ENCODE results near the gene RCCD1.

The RCCD1 gene

DNA sequence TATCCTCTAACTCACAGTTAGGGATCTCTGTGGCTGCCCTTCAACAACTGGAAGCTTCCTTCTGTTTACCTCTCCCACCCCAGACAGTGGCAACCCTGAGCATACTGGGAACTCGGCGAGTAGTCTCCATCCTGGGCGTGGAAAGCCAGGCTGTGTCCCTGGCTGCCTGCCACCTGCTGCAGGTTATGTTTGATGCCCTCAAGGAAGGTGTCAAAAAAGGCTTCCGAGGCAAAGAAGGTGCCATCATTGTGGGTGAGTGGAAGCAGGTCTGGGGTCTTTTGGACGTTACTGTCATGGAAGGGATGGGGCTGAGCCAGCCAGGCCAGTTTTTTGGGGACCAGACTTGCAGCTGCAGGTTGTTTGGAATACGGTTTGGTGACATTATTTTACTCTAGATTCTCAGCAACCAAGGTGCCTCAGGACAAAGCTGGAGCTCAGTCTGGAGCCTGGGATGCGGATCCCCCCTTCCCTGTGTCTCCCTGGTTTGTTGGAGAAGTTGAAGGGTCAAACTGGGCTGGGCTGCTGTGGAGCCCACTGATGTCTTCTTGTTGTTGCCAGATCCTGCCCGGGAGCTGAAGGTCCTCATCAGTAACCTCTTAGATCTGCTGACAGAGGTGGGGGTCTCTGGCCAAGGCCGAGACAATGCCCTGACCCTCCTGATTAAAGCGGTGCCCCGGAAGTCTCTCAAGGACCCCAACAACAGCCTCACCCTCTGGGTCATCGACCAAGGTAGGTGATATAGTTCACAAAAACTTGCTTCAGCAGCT, 12.1 kb upstream of the RCCD1 start:
- DNase-seq (ENCODE audit: low read depth in 3 of 3, low spot score in 1 of 3) = no peak

DNA sequence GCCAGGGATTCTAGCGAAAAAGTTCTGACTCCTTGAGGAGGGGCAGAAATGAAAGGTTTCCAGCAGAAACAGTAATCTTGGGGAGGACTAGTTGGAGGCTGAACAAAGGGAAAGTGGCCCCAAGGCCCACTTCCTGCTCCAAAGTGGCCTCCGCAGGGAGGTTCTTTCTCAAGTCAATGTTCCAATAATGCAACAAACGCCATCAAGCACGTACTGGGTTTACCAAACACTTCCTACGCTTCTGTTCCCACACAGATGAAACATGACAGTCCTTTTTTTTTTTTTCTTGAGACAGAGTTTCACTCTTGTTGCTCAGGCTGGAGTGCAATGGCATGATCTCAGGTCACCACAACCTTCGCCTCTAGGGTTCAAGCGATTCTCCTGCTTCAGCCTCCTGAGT, 9.6 kb upstream of the RCCD1 start:
- DNase-seq (ENCODE audit: low read depth in 3 of 3, low spot score in 1 of 3) = no peak

DNA sequence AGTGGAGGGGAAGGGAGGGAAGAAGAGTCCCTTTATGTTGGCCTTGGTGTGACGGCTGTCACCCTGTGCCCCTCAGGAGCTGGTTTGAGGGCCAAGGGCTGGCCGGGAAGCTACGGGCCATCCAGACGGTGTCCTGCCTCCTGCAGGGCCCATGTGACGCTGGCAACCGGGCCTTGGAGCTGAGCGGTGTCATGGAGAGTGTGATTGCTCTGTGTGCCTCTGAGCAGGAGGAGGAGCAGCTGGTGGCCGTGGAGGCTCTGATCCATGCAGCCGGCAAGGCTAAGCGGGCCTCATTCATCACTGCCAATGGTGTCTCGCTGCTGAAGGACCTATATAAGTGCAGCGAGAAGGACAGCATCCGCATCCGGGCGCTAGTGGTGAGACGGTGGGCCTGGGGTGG, 8.1 kb upstream of the RCCD1 start:
- no peak for DNase-seq (ENCODE audit: low read depth in 3 of 3, low spot score in 1 of 3)

DNA sequence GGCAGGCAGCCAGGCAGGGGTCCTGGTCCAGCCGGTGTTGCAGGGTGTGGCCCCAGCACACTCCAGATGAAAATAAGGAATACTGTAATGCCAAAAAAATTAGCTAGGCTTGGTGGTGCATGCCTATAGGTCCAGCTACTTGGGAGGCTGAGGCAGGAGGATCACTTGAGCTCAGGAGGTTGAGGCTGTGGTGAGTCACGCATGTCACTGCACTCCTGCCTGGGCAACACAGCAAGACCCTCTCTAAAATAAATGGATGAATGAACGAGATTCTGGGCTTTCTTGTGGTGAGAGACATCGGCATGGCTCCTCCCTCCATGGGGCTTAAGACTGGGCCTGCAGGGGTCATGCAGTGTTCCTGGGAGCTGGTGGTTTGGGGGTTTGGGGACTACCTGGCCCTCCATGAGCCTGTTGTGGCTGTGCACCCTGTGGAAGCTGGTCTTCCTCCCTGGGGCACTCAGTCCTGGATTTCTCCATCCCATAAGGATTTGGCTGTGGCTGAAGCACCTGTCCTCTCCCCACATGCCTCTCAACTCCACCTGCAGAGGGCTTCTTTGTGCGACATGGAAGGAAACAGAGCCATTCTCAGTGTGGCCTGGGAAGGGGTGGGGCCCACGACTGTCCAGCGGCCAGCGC, 7.6 kb upstream of the RCCD1 start:
- DNase-seq (ENCODE audit: low read depth in 3 of 3, low spot score in 1 of 3) = no peak

DNA sequence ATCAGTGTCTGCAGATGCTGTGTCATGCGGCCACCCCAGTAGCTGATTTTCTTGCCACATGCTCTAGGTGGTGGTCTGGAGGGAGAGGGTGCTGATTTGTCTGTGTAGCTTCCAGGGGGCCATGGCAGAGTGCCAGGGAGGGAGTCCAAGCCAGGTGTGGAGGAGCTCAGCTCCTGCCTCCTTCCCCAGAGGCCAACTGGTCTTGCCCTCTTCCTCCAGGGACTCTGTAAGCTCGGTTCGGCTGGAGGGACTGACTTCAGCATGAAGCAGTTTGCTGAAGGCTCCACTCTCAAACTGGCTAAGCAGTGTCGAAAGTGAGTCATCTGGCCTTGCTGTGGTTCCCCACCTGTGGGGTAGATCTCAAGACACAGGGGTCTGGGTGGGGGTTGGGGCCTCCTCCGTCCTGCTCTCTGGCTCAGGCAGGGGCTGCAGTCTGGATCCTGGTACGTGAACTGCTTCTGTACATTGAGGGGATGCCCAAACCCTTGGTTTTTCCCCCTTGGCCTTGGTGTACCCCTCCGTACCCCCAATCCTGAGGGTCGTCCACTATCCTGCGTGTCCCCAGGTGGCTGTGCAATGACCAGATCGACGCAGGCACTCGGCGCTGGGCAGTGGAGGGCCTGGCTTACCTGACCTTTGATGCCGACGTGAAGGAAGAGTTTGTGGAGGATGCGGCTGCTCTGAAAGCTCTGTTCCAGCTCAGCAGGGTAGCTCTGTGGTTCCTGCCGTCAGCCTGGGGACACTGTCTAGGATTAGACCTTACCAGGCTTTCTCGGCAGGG, 6.9 kb upstream of the RCCD1 start:
- no peak for DNase-seq (ENCODE audit: low read depth in 3 of 3, low spot score in 1 of 3)

DNA sequence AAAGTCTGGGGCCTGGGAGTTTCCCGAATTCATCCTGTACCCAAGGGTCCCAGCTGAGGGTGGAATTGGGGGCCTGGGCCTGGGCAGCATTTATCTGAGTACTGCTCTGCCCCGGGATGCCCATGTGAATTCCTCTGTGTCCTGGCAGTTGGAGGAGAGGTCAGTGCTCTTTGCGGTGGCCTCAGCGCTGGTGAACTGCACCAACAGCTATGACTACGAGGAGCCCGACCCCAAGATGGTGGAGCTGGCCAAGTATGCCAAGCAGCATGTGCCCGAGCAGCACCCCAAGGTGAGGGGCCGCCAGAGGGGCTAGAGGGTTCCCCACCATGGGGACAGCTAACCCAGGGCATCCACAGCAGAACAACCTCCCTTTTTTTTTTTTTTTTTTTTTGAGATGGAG, 6.2 kb upstream of the RCCD1 start:
- DNase-seq (ENCODE audit: low read depth in 3 of 3, low spot score in 1 of 3) = no peak

DNA sequence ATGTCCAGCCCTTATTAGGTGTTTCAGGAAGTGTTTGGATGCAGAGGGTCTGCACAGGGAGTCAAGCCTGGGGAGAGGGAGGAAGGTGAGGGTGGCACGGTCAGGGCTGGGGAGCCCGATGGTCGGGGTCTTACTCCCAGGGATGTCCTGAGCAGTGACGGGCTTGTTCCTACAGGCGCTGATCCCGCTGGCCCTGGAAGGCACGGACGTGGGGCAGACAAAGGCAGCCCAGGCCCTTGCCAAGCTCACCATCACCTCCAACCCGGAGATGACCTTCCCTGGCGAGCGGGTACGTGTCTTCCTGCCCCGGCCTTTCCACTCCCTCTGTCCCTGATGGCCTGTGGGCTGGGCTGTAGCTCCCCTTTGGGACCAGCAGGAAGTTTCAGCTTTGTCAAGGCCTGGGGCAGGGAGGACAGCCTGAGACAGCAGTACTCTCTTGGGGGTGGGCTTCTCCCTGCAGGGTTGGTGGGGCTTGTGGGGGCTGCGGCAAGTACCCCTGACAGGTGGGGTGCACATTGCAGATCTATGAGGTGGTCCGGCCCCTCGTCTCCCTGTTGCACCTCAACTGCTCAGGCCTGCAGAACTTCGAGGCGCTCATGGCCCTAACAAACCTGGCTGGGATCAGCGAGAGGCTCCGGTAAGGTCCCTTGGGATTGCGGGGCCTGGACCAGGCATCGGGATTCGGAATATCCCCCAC, 4.6 kb upstream of the RCCD1 start:
- no peak for DNase-seq (ENCODE audit: low read depth in 3 of 3, low spot score in 1 of 3)

DNA sequence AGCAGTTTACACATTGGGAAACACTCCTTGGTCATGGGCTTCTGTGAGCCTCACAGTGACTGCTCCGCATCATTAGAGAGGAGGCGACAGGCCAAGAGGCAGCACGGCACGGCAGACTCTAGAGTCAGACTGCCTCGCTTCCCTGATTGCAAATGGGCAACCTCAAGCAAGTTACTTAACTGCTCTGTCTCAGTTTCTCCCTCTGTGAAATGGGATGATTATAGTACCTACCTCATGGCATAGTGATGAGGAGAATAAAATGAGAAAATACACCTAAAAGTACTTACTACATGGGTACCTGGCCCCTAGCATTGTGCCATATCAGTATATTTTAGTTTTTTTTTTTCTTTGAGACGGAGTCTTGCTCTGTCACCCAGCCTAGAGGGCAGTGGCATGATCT, 4.0 kb upstream of the RCCD1 start:
- no peak for DNase-seq (ENCODE audit: low read depth in 3 of 3, low spot score in 1 of 3)

DNA sequence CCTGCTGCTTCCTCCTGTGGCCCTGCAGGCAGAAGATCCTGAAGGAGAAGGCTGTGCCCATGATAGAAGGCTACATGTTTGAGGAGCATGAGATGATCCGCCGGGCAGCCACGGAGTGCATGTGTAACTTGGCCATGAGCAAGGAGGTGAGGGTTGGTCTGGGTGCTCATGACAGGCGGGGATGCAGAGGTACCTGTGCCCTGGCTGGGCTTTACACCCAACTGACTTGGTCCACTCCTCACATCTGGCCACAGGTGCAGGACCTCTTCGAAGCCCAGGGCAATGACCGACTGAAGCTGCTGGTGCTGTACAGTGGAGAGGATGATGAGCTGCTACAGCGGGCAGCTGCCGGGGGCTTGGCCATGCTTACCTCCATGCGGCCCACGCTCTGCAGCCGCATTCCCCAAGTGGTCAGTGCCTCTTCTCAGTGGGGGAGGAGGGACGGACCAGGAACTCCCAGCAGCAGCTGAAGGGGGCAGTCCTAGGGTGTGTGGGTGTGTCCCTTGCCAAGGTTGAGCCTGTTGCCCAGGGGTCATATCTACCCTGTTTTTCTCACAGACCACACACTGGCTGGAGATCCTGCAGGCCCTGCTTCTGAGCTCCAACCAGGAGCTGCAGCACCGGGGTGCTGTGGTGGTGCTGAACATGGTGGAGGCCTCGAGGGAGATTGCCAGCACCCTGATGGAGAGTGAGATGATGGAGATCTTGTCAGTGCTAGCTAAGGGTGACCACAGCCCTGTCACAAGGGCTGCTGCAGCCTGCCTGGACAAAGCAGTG, 1.6 kb upstream of the RCCD1 start:
- DNase-seq (ENCODE audit: low read depth in 3 of 3, low spot score in 1 of 3) = no peak

DNA sequence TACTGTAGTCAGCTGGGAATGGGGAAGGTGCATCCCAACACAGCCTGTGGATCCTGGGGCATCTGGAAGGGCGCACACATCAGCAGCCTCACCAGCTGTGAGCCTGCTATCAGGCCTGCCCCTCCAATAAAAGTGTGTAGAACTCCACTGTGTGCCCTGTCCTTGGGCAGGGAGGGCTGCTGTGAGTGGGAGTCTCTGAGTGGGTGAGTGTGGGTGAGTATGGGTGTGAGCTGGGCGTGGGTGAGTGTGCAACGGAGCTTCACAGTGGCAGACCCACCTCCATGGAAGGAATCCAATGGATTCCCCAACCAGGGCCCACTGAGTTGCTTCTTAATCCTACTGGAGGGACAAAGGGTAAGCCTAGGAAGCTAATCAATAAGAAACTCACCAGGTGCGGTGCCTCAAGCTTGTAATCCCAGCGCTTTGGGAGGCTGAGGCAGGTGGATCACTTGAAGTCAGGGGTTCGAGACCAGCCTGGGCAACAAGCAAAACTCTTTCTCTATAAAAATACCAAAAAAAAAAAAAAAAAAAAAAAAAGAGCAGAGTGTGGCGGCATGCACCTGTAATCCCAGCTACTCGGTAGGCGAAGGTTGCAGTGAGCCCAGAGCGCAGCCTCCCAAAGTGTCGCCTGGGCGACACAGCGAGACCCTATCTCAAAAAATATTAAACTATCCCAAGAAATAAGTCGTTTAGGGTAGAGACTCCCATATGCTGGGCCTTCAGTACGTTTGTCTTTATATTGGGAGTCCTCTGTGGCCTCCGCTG, 555 bp upstream of the RCCD1 start:
- DNase-seq (ENCODE audit: low read depth in 3 of 3, low spot score in 1 of 3) = no peak

DNA sequence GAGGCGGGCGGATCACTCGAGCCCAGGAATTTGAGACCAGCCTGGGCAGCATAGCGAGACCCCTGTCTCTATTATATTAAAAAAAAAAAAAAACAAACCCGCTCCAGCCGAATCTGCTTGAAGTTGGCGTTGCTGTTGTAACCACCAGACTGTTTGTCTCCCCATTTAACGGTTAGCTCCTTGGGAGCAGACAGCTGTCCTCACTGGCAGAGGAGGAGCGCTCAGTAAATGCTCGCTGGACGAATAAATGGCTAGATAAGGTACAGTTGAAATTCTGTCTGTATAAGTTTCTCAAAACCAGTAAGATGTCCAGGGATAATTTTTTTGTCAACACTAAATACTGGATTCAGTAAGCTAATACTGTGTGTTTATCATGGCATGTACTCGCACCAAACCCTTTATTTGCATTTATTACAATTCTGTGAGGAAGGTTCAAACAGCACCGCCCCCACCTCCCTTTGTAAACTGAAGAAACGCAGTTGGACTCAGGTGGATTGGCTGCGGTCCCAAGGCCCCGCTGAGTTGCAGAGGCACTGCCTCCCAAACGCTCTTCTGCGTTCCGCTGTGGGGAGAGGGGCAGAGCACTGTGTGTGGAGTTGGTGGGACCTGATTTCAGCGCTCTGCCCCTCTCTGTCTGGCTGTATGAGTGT, 1.1 kb downstream of the RCCD1 start:
- no peak for DNase-seq (ENCODE audit: low read depth in 3 of 3, low spot score in 1 of 3)

DNA sequence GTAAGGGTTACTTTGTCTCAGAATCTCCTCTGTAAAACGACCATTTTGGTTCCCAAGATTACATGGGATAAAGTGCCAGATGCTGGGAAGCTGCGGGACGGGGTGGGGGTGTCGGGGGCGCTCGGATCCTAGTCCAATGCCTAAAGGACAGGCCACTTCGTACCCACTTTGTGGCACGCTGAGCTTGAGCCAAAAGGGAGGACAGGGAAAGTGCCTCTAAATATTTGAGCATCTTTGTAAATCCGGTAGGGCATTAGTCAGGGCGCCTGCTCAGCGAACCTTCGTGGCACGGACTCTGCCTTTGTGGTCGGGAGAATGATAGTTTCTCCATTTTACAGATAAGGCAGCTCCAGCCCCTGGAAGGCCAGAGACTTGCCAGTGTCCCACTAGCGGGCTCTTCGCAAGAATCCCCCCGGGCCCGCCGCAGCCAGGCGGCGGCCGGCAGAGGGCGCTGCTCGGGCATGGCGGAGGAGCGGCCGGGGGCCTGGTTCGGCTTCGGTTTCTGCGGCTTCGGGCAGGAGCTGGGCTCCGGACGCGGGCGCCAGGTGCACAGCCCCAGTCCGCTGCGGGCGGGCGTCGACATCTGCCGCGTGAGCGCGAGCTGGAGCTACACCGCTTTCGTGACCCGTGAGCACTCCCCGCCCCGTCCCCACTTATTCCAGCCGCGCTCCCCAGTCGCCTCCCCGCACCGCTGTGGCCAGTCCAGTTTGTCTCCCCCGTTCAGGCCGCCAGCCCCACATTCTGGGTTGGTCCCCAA, 1.8 kb downstream of the RCCD1 start:
- DNase-seq (ENCODE audit: low read depth in 3 of 3, low spot score in 1 of 3) = peak in 2 of 3 donors; percentile 39 to 58

DNA sequence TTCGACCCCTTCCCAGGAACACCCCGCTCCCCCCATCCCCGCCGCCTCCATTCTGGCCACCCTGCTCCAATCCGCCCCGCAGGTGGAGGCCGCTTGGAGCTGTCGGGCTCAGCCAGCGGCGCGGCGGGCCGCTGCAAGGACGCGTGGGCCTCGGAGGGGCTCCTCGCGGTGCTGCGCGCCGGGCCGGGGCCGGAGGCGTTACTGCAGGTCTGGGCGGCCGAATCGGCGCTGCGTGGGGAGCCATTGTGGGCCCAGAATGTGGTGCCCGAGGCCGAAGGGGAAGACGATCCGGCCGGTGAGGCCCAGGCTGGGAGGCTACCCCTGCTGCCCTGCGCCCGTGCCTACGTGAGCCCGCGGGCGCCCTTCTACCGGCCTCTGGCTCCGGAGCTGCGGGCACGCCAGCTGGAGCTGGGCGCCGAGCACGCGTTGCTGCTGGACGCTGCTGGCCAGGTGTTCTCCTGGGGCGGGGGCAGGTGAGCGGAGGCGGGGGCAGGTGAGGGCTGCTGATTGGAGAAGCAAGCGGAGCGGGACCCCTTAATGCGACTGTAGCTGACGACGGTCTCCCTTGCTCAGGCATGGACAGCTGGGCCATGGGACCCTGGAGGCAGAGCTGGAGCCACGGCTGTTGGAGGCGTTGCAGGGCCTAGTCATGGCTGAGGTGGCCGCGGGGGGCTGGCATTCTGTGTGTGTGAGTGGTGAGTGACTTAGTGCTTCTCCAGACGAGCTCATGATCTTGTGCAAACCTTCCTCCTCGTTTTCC, 2.5 kb downstream of the RCCD1 start:
- no peak for DNase-seq (ENCODE audit: low read depth in 3 of 3, low spot score in 1 of 3)

DNA sequence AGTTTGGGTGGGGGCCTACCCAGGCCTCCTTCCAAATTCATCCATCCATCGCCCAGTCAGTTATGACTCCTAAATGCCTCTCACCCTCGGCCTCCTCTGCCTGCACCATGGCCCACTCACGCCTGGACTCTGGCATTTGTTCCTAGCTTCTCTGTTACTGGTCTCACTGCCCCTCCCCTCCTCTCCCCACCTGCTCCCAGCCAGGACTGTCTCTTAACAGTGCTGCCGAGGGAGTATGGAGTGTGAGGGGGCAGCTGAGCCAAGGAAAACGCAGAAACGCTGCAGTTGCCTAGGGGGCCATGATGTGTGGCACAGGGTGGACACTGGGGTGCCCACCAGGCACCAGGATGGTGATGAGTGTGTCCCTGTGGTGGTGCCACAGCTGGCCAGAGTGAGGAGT, 3.1 kb downstream of the RCCD1 start:
- DNase-seq (ENCODE audit: low read depth in 3 of 3, low spot score in 1 of 3) = no peak

DNA sequence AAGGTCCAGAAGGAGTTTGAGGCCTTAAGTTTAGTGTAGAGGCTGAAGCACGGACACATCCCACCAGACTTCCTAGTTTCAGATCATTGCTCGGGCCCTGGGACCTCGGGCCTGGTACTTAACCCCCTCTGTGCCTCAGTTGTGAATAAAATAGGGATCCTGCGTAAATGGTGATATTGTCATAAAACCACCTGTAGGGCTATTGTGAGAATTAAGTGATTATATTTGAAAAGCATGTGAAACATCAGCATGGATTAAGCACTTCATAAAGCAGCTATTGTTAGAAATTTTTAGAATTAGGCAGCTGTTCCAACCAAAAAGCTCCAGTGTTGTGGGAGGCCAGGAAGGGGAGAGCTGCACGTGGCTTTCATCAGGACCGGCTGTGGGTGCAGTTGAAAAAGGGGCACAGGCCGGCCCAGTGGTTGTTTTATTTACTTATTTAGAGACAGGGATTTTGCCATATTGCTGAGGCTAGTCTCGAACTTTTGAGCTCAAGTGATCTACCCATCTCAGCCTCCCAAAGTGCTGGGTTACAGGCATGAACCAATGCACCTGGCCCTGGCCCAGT, 4.4 kb downstream of the RCCD1 start:
- DNase-seq (ENCODE audit: low read depth in 3 of 3, low spot score in 1 of 3) = no peak

DNA sequence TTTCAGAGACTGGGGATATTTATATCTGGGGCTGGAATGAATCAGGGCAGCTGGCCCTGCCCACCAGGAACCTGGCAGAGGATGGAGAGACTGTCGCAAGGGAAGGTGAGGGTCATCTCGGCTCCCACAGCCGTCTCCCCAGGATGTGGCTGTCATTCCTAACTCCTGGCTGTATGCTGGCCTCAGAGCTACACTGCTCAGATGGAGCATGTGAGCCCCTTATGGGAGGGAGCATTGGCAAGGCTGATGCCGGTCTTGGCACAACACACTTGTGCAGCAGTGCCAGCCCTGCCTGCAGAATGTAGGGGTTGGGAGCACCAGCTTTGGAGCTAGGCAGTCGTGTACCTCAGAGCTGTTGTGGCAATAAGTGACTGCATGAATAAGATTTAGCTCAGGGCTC, 5.2 kb downstream of the RCCD1 start:
- DNase-seq (ENCODE audit: low read depth in 3 of 3, low spot score in 1 of 3) = no peak

DNA sequence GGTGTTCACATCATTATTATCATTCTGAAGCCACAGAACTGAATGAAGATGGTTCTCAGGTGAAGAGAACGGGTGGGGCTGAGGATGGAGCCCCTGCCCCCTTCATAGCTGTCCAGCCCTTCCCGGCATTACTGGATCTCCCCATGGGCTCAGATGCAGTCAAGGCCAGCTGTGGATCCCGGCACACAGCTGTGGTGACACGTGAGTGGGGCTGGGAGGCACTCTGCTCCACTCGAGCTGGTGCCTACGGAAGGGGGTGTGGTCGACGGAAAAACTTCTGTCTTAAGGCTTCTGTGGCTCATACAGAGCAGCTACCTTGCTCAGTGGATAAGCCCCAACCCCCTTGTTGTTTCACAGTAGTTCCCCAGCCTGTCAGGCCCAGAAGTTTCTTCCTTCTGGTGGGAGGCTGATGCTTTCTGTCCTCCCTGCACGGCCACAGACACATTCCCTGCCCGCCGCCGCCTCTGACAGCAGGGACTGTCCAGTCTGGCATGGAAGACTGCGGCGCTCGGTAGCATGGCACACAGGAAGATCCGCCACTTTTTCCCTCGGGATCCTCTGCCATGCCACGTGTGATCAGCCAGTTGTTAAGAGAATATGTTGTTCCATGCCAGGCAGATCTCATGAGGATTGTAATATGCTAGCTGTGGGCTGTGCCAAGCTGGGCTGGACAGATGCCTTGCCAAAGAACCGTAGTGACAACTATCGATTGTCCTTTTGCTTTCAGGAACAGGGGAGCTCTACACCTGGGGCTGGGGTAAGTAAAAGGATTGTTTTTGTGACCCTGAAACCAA, 5.8 kb downstream of the RCCD1 start:
- DNase-seq (ENCODE audit: low read depth in 3 of 3, low spot score in 1 of 3) = no peak

All from stimulated activated CD4-positive, alpha-beta T cell treated with anti-CD3 and anti-CD28 coated beads, TNF-alpha, amount 100 ng/mL, for 1 hour (primary cell).